ENCODE results near the gene MAP2K3. TPM values are rescaled to one million over a fixed set of nuclear protein-coding genes. Genes with fewer than 3 reads are reported as not detected.

The MAP2K3 gene
- total RNA-seq, 1 donor from 2014 or later: 36.2 TPM

DNA sequence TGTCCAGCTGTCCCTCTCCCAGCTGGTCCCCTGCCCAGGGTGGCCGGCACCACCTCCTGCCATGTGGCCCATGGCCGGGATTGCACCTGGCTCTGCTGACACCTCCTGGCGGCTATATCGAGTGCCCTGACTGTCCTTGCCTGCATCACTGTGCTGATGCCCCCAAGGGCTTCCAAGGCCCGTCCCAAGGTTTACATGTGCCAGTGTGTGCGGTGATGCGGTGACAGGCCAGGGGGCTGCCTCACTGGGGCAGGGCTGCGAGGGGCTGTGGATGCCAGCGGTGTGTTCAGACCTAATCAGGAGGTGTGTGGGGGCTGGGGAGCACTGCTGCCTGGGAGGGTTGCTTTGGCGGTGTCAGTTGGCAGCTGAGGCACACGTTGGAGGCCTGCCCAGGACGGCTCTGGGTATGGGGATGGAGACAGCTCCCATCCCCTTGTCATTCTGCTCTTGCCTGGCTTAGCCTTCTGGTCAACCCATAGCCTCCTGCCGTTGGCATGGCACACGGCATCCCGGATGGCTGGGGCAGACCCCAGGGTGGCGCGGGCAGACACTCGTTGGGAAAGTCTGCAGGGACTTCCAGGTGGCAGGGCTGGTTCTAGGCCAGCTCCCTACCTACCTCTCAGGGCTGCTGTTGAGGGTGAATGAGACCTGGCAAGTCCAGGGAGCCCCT is 5.5 kb downstream of the MAP2K3 start:
- Mint-ChIP-seq H3K27ac (ENCODE audit: unreplicated experiment) (peak overlapping the region; percentile 13), H3K36me3 (ENCODE audit: unreplicated experiment) (peaks cover 2% of the 10 kb centered on the region), H3K4me1 (ENCODE audit: unreplicated experiment) (peaks cover 53% of the 10 kb centered on the region), H3K4me3 (ENCODE audit: unreplicated experiment) (no peak overlapping the region), H3K9me3 (ENCODE audit: unreplicated experiment) (no peaks in the 10 kb centered on the region), H3K27me3 (ENCODE audit: unreplicated experiment) (no peaks in the 10 kb centered on the region)
- no peak for DNase-seq (ENCODE audit: extremely low spot score, unreplicated experiment)
- TF ChIP-seq CTCF (IDR thresholded peaks at IDR 0.05): no peak

GRCh38 chr17:21291357-21291756 is 6.8 kb downstream of the MAP2K3 start:
- no peaks in the 10 kb centered on the region for H3K27me3 Mint-ChIP-seq (ENCODE audit: unreplicated experiment)
- H3K27ac Mint-ChIP-seq (ENCODE audit: unreplicated experiment): no peak overlapping the region
- H3K9me3 Mint-ChIP-seq (ENCODE audit: unreplicated experiment): no peaks in the 10 kb centered on the region
- TF ChIP-seq CTCF (IDR thresholded peaks at IDR 0.05): no peak
- H3K4me3 Mint-ChIP-seq (ENCODE audit: unreplicated experiment): no peak overlapping the region
- H3K36me3 Mint-ChIP-seq (ENCODE audit: unreplicated experiment): peaks cover 2% of the 10 kb centered on the region
- H3K4me1 Mint-ChIP-seq (ENCODE audit: unreplicated experiment): peaks cover 46% of the 10 kb centered on the region
- no peak for DNase-seq (ENCODE audit: extremely low spot score, unreplicated experiment)

GRCh38 chr17:21291862-21292261 is 7.4 kb downstream of the MAP2K3 start:
- Mint-ChIP-seq H3K36me3 (ENCODE audit: unreplicated experiment) (peaks cover 2% of the 10 kb centered on the region), H3K27ac (ENCODE audit: unreplicated experiment) (no peak overlapping the region), H3K9me3 (ENCODE audit: unreplicated experiment) (no peaks in the 10 kb centered on the region), H3K27me3 (ENCODE audit: unreplicated experiment) (no peaks in the 10 kb centered on the region), H3K4me3 (ENCODE audit: unreplicated experiment) (no peak overlapping the region), H3K4me1 (ENCODE audit: unreplicated experiment) (peaks cover 40% of the 10 kb centered on the region)
- no peak for TF ChIP-seq CTCF (IDR thresholded peaks at IDR 0.05)
- DNase-seq (ENCODE audit: extremely low spot score, unreplicated experiment): no peak

- Mint-ChIP-seq H3K36me3 (ENCODE audit: unreplicated experiment) (peaks cover 2% of the 10 kb centered on the region), H3K4me3 (ENCODE audit: unreplicated experiment) (no peak overlapping the region), H3K9me3 (ENCODE audit: unreplicated experiment) (no peaks in the 10 kb centered on the region), H3K27me3 (ENCODE audit: unreplicated experiment) (no peaks in the 10 kb centered on the region), H3K4me1 (ENCODE audit: unreplicated experiment) (peaks cover 33% of the 10 kb centered on the region), H3K27ac (ENCODE audit: unreplicated experiment) (no peak overlapping the region)
- DNase-seq (ENCODE audit: extremely low spot score, unreplicated experiment): peak; percentile 85
- no peak for TF ChIP-seq CTCF (IDR thresholded peaks at IDR 0.05)
These were observed 8.6 kb downstream of the MAP2K3 start for GRCh38 chr17:21292867-21293830.

DNA sequence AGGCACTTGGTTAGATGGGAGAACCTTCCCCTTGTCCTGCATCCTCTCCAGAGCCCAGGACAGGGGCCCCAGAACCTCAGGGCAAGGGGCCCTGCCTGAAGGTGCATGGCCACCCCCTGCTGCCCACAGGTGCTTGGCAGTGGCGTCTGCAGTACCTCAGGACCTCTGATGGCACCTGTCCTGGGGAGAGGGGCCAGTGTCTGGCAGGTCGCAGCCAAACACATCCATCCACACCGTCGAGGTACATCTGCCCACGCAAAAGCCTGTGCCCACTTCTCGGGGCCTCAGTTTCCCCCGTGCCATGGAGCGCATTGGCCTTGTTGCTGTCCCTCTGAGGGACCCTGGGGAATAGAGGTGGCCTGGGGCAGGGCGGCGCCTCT is 9.3 kb downstream of the MAP2K3 start:
- DNase-seq (ENCODE audit: extremely low spot score, unreplicated experiment): no peak
- no peak overlapping the region for H3K27ac Mint-ChIP-seq (ENCODE audit: unreplicated experiment)
- no peak overlapping the region for H3K4me3 Mint-ChIP-seq (ENCODE audit: unreplicated experiment)
- H3K4me1 Mint-ChIP-seq (ENCODE audit: unreplicated experiment): peaks cover 26% of the 10 kb centered on the region
- TF ChIP-seq CTCF (IDR thresholded peaks at IDR 0.05): no peak
- H3K9me3 Mint-ChIP-seq (ENCODE audit: unreplicated experiment): no peaks in the 10 kb centered on the region
- H3K27me3 Mint-ChIP-seq (ENCODE audit: unreplicated experiment): no peaks in the 10 kb centered on the region
- H3K36me3 Mint-ChIP-seq (ENCODE audit: unreplicated experiment): peaks cover 2% of the 10 kb centered on the region

All from osteocyte (in vitro differentiated cells).